Medulla oblongata (tissue), 1 donor: ENCODE measurements around the gene IGSF21.

Experiments used
- DNase-seq: peaks from one replicate; pipeline ENCODE4 v3.0.0-alpha.2; 2015; ENCODE audit errors: extremely low spot score

Gene IGSF21

DNA sequence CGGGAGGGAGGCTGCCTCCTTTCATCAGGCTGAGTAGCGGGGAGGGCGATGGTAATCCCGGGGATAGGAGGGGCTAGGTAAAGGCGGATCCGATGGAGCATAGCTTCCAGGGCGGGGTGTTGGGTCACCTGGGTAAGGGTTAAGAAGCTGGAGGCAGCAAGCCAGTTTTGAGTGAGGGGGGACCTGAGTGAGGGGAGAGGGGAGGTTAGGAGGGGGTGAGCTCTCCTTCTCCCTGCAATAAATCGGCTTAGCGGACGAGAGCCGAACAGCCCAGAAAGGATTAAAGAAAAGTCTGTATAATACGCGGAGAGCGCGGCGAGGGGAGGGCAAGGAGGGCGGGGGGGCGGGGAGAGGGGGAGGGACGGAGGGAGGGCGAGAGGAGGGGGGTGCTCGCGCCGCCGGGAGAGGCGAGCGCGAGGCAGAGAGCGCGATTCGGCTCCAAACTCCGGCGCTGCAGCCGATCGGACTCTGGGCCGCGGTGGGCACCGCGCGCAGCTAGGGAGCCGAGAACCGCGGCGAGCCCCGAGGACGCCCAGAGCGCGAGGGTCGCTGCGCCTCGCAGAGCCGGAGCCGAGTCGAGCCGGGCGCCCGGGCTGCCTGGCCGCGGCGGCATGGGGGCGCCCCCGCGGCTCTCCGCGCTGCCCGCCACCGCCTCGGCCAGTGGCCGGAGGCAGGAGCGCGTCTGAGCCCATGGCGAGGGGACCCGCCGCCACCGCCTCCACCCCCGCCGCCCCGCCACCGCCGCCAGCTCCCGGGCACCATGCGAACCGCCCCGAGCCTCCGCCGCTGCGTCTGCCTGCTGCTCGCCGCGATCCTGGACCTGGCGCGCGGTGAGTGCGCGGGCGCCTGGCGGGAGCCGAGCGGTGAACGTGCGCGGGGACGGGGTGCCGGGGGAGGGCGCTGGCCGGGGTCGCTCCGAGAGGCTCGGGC, at the start of gene IGSF21:
Gene IGSF21, plus strand, starts transcription at position 430 of the 930 bp plus-strand sequence. Its CDS starts 331 bp downstream, at position 761.
- DNase-seq: no peak

DNA sequence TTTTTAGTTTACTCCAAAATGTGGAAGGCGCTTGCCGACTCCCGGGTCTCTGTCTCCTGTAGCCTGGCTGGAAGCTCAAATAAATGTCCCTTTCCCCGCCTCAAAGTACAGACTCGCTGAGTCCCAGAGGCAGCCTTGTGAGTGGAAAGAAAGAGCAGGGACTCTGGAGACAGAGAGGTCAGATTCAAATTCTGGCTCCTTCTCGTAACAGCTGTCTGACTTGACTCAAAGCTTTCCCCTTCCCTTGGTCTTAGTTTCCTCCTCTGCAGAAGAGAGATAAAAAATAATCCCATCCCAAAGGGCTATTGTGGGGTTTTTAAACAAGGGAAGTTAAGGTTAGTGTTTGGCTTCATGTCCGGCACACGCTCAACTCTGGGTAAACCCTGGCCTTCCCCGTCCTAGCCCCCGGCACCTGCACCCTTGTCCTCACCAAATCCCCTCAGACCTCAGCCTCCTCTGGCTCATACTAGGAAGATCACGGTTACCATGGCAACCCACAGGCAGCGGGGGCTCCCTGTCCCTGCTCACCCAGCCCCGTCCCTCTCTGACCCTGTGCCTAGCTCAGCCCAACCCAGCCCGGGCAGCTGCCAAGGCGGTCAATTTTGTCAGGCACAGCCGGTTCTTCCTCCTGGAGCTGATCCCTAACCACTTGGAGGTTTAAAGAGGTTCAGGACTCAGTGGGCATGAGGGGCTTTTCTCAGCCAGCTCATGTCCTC, 49.2 kb upstream of the IGSF21 start:
- DNase-seq: no peak

DNA sequence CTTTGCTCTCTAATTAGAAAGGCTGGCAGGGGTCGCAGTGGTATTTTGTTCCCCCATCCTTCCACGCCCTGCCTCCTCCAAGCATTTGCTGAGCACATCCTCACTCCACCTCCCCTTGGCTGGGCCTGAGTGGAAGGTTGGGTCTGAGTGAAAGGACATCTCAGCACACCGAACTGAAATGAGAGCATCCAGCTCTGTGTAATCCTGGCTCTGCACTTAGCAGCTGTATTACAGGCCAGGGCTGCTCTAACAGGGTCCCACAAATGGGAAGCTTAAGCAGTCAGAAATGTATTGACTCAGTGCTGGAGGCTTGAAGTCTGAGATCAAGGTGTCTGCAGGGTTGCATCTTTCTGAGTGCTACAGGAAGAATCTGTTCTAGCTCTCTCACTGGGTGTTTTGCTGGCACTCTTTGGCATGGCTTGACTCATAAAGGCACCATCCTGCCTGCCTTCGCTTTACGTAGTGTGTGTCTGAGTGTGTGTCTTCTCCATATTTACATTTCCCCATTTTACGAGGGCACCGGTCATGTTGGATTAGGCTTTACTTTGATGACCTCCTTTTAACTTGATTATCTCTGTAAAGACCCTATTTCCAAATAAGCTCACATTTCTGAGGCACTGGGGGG, 48.5 kb upstream of the IGSF21 start:
- DNase-seq: no peak

DNA sequence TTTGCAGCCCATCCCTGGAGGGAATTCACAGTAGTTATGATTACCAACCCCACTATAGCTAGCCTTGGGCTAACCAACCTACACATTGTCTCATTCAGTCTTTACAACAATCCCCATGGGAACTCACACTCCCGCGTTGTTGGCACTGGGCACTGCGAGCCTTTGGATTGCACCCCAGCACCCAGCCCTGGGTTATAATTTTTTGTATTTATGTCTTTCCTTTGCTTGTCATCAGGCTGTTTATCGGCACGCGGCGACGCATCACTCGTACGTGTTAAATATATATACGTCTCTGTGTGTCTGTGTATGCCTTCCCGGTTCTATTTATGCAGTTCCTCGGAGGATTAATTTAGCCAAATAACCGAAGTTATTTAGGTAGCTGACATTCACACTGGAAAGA, 47.2 kb upstream of the IGSF21 start:
- DNase-seq: no peak

DNA sequence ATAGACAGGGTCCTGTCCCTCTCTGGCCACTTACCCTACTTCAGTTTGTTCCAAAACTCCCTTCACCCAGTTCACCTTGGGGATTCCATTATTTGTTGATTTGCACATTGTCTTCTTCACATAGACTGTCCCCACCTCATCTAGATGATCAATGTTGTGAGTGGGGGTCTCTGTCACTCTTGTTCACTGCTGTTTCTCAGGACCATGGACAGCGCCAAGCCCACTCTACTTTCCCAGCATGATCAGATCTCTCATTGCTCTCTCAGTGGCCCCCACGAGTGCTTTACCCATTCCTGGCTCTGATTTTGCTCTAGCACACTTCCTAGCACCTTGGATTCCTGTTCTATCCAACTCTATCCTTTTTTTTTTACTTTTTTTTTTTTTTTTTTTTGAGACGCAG, 45.4 kb upstream of the IGSF21 start:
- no peak for DNase-seq

DNA sequence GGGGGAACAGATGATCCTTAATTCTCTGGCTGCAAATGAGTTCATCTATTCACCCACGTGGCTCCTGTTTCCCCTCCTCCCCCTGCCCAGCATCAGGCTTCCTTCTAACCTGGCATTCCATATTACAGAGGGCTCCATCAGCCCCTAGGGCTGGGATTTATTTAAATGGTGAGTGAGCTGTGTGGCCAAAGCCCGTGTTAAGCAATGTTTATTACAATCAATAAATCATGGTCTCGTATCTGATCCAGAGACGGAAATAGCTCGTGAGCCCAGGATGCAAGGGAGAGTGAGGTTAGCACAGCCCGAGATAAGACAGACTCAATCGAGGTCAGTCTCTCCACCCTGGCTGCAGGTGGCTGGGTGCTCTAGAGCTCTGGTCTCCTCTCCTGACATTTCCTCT, 43.1 kb upstream of the IGSF21 start:
- DNase-seq: no peak

DNA sequence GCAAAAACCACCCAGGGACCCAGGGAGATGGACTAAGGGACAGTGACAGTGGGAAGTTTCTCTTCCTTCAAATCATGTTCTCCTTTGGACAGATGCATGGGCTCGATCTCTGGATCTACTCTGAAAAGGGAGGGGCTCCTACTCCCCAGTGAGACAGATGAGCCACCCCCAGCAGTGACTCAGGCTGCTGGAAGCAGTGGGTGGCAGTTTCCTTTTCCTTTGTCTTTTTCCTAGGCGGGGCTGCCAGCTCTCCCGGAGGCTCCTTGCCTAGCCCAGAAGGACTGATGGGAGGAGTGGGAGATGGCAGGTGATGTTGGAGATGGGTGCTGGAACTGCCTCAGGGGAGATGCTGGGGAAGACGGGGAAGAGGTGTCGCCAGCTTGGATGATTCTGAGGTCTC, 41.0 kb upstream of the IGSF21 start:
- DNase-seq: no peak

DNA sequence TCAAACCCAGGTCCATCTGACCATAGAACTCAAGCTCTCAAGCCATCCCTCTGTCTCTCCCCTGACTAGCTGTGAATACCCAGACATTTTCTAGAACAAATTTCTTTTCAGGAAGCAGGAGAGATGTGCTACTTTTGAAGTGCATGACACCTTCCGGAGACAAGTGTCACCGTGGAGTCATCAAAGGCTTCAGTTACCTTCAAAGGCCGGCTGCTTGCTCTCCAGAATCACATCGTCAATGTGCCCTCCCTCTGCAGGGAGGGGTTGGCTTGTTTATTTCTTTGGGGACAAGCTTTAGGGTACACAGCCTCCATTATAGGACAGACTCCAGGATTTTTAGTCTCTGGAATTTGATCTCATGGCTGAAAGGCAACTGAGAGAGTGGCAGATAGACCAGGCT, 37.7 kb upstream of the IGSF21 start:
- DNase-seq: no peak

DNA sequence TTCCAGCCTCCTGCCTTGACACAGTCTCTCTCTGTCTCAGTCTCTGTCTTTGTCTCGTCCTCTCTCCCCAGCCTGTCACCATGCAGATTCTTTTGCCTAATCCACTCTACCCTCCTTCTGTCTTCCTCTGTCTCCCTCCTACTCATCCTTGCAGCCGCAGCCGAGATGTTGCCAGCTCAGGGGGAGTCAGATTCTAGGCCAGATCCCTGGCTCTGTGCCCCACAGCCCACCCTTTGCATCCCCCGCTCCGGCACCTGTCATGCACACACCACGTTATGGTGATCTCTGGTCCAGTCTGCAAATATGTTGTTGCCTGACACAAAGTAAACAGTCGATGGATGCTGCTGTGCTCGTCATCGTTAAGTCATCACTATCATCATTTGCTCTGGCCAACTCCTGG, 35.5 kb upstream of the IGSF21 start:
- DNase-seq: no peak

DNA sequence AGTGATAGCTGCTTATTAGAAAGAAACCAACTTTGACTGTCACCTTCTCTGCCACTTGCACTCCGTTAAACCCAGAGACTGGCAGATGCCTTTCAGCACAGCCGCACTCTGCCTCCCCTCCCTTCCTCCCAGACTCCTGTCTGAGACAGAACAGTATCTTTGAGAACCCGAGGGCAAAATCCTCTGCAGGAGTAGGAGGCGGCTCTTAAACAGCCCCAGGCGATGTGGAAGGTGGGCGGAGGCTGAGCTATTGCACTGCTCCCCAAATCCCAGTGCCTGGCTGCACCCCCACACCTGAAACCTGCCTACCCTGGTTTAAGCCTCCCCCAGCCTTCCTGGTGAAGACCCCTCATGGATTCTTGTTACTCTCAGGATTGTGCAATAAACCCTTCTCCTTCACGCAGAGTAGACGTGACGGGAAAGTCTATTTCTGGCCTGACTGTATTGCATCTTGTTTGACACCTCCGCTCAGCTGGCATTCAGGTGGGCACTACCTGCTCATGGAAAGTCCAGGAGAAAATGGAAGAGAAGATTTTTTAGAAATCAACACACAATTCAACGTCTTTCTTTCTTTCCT, 34.4 kb upstream of the IGSF21 start:
- no peak for DNase-seq

DNA sequence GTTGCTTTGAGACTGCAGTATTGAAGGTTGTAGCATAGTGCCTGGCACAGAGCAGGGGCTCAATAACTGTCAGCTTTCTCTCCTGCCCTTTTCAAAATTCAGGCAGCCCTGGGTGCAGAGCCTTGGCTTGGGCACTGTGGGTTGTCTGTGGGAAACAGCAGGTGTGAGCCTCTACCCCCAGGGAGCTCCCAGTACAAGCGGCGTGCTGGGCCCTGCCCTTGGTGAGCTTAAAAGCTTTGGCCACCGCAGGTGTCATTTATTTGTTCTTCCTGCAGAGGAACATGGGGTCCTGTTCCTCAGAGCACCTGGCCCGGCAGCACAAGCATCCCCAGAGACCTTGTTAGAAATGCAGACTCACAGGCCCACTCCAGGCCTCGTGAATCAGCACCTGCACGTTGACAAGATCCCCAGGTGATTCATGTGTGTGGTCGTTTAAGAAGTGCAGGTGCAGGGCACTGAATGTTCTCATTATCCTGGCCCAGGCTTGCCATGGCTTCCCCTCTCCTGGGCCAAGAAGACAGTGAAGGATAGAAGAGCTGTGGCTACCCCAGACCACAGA, 29.9 kb upstream of the IGSF21 start:
- no peak for DNase-seq

DNA sequence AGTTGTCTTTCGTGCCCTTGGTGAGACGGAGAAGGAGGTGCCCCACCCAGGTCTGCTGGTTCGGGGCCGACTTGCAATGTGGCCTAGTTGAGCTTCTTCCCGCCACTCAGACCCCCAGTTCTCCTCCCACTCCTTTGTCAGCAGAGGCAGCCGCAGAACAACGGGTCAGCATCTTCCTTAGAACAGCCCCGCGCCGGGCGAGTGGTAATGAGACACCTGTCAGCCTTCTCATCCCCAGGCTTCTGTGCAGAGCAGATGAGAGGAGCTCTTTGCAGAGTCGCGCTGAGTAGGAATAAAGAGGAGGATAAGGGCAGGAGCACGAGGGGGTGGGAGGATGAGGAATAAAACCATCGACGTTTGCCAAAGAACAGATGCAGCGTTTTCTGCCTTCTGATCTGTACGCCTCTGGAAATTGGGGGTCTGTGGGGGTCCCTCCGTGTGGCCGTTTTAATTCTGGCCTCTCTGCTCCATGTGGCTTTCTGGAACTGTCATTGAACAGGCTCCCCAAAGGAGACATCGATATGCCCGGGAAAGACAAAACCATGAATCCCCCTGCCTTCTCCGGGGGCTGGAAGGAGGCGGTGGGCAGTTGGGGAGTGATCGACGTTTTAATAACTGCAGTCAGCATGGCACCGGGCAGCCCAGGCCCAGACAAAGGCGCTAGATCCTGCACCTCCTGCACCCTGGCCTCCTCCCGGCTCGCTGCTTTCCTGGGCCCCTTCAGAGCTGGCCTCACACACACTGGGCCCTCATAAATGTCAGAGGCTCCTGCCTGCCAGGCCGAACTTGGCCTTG, 27.5 kb upstream of the IGSF21 start:
- DNase-seq: no peak

DNA sequence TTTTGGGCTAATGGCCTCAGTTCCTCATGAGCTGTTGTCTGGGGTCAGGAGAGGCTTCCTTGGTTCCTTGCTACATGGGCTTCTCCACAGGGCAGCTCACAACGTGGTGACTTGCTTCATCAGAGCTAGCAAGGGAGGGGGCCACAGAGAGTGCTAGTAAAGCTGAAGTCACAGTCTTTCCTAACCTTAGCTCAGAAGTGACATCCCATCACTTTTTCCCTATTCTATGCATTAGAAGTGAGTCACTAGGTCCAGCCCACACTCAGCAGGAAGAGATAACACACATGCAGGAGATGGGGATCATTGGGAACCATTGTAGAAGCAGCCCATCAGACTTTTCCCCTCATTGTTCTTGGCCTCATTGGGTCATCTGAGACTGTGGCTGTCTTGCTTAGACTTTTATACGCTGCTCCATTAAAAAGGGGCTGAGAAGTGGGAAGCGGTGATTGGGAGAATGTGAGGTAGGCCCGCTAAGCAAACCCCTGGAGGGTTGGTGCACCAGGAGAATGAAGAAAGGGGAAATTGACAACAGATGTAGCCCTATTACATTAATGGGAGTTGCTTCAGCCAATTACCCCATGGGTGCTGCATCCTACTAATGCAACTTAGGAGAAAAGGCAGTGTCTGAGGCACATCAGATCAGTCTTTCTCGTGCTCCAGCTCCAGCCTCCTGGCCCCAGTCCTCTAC, 22.1 kb upstream of the IGSF21 start:
- DNase-seq: no peak

DNA sequence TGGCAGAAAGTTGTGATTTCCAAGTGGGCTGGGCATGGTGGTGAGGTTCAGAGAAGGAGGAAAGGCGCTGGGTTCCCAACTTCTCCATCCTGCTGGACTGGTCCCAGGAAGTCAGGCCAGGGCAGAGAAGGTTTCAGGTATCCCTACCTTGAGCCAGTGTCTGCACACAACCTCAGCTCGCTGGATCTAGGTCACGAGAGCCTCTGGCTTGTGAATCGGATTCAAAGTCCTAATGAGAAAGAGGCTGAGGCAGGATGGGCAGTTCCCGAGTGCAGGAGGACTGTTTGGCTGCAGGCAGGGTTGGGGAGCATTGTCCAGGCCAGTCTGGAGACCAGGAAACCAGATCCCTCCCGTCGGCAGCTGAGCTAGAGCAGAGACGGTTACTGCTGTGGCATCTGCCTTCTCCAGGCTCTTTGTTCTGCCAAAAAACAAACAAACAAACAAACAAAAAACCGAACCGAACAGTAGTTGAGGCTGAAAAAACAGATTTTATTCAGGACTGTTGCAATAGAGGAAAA, 19.5 kb upstream of the IGSF21 start:
- no peak for DNase-seq

DNA sequence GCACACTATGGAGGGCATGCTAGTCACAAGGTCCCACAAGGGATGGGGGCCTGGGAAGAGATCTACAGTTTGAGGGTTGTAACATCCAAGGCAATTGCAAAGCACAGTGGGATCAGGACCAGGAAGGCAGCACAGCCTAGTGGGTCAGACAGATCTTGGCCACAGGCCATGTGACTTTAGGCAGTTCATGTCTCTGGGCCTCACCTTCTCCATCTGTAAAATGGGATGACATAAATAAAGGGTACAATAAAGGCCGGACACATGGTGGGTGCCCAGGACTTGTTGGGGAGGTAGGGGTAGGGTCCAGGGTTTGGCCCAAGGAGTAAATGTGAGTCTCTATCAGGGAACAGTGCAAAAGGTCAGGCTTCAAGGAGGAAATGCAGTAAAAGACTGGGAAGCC, 18.1 kb upstream of the IGSF21 start:
- DNase-seq: no peak

DNA sequence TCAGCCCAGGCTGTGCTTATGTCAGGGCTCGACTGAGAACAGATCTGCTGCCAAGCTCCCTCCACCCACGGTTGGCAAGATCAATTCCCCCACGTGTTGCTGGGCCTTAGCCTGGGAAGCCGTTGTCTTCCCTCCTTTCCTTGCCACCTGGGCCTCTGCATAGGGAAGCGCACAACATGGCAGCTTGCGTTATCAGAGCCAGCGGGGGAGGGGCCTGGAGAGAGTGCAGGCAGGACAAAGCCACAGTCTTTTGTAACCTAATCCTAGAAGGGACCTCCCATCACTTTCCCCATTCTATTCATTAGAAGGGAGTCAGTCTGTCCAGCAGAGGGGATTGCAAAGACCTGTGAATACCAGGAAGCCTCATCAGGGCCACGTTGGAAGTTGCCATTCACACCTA, 17.0 kb upstream of the IGSF21 start:
- DNase-seq: no peak

DNA sequence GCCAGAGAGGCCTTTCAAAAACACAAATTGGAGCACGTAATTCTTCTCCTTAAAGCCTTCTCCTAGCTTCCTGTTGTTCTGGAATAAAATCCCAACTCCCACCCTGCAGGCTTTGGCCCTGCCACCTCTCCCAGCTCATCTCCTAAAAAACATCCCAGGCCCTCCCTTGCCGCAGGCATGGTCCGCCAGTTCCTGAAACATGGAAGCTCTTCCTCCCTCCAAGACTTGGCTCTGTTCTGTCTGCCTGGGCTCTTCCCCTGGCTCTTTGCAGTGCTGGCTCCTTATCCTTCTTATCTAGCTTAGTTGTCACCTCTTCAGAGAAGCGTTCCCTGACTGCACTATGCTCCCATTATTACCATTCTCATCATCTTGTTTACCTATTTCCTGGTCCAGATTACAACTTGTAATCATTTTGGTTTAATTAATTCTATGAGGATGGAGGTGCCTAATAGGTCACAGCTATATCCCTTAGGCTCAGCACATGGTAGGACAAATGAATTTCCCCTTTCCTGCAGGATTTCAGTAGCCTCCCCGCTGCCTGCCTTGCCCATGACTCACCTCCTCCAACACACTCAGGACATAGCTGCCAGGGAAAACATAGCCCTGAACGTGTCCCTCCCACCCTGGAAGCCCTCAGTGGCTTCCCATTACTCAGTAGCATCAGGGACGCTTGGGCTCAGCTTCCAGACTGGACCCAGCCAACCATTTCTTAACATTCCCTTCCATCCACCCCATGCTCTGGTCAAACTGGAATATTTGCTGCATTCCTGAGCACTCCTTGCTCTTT, 15.7 kb upstream of the IGSF21 start:
- no peak for DNase-seq

DNA sequence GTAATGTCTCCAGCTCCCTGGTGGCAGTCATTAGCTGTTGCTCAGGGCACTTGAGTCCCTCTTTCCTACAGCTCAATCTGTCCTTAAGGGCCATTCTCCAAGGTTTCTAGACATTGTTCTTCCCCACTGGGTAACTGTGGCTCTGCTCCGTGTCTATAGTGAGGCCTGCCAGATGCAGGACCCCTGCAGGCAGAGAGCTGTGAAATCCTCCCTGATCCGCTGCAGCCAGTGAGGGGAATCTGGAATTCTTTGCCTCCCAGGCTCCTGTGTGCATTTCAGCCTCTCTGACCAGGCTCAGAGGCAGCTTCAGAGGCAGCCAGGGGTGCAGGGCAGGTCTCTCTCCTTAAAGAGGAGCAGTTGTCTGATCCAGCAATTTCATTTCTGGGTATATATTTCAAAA, 14.4 kb upstream of the IGSF21 start:
- DNase-seq: no peak

DNA sequence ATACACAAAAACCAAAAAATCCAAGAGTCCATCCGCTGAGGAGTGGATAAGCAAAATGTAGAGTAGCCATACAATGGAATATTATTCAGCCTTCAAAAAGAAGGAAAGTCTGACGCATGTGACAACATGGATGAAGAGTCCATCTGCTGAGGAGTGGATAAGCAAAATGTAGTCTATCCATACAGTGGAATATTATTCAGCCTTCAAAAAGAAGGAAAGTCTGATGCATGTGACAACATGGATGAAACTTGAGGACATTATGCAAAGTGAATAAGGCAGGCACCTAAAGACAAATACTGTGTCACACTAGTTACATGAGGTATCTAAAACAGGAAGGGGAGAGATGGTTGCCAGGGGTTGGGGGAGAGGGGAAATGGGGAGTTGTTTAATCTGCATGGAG, 14.0 kb upstream of the IGSF21 start:
- no peak for DNase-seq

DNA sequence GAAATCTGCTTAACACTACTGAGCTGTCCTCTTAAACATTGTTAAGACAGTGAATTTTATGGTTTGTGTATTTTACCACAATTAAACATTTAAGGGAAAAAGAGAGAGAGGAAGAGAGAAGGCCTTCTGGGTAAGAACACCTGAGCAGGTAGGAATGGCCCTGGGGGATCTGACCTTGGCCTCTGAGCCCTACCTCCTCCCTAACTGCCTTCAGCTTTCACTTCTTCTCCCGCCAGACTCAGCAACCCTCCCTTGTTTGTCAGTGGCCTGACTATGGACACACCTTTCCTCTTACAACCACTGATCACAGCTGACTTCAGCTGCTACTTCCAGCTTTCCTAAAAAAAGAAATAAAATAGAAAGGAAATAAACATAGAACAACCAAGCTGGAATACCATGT, 13.5 kb upstream of the IGSF21 start:
- DNase-seq: no peak
